H1 (cell line): Measurements from ENCODE around the gene R3HDM4. TPM values are rescaled to one million over a fixed set of nuclear protein-coding genes. Genes with fewer than 3 reads are reported as not detected.

Source experiments
- CTCF ChIA-PET: fragments of 300-600 bp; sonication (Branson Sonifier 250); formaldehyde crosslinking; loops from one replicate; lab custom pipeline; 2021; ENCODE audit not compliant: partially characterized antibody; lab: Charles Lee
- POLR2A ChIA-PET: fragments of 300-600 bp; sonication (Branson Sonifier 250); formaldehyde crosslinking; loops from one replicate; lab custom pipeline; 2021; ENCODE audit warnings: inconsistent platforms; ENCODE audit not compliant: partially characterized antibody; lab: Charles Lee
- DNase-seq, 2 experiments: peaks; one replicate each; pipeline versions ENCODE4 v3.0.0 to v3.0.0-alpha.2; 2010 to 2022; ENCODE audit warnings: low spot score in 2 of 2, low read depth in 1 of 2, mixed read lengths in 1 of 2
- FAIRE-seq: peaks from 2 replicates; lab custom pipeline; 2011; peaks lifted over from hg19 to GRCh38; lab: Jason Lieb, UNC
- H2AFZ ChIP-seq: 2 replicates; pipeline ENCODE4 v1.8.1; 2012; ENCODE audit warnings: low read length, inconsistent platforms
- H2AK5ac ChIP-seq: 2 replicates; pipeline ENCODE4 v1.6.1; 2013; ENCODE audit warnings: low read depth, low read length
- H2BK120ac ChIP-seq: replicated peaks from 2 replicates; pipeline ENCODE3; 2013; ENCODE audit warnings: low read depth, low read length, inconsistent platforms
- H2BK12ac ChIP-seq: 2 replicates; pipeline ENCODE4 v1.6.1; 2013; ENCODE audit warnings: low read depth, low read length
- H2BK15ac ChIP-seq: 2 replicates; pipeline ENCODE4 v1.6.1; 2013; ENCODE audit warnings: low read length
- H2BK20ac ChIP-seq: 2 replicates; pipeline ENCODE4 v1.6.1; 2013; ENCODE audit warnings: low read length
- H2BK5ac ChIP-seq: 2 replicates; pipeline ENCODE4 v1.6.1; 2013; ENCODE audit warnings: low read depth, low read length
- H3K14ac ChIP-seq: 2 replicates; pipeline ENCODE4 v1.6.1; 2013; ENCODE audit warnings: inconsistent platforms; ENCODE audit not compliant: insufficient read length
- H3K18ac ChIP-seq: 2 replicates; pipeline ENCODE4 v1.6.1; 2013; ENCODE audit warnings: low read length; ENCODE audit errors: extremely low read depth
- H3K23ac ChIP-seq: 2 replicates; pipeline ENCODE4 v1.6.1; 2013; ENCODE audit warnings: inconsistent platforms; ENCODE audit not compliant: insufficient read length
- H3K23me2 ChIP-seq: 2 replicates; pipeline ENCODE4 v1.6.1; 2013; ENCODE audit warnings: low read depth, low read length
- H3K27ac ChIP-seq: 2 replicates; pipeline ENCODE4 v1.6.1; 2011; ENCODE audit warnings: low read depth, low read length, inconsistent platforms
- H3K27me3 ChIP-seq, 4 experiments: replicated peaks in 1 of 4; 1 replicate in 1 of 4; 2 replicates in 3 of 4; pipeline versions ENCODE4 v1.6.1 to v1.8.1; 2011 to 2013; ENCODE audit warnings: low read length in 3 of 4, mild to moderate bottlenecking in 3 of 4, inconsistent platforms in 2 of 4, mixed read lengths in 2 of 4, moderate library complexity in 1 of 4; ENCODE audit not compliant: control insufficient read depth in 3 of 4, insufficient read depth in 3 of 4; ENCODE audit errors: extremely low read depth in 1 of 4
- H3K36me3 ChIP-seq, 4 experiments: 2 replicates each; pipeline versions ENCODE4 v1.6.1 to v1.8.1; 2011 to 2013; ENCODE audit warnings: mild to moderate bottlenecking in 4 of 4, low read length in 3 of 4, moderate library complexity in 2 of 4, control low read depth in 1 of 4, inconsistent platforms in 1 of 4; ENCODE audit not compliant: insufficient read depth in 4 of 4, control insufficient read depth in 2 of 4
- H3K4ac ChIP-seq: replicated peaks from 2 replicates; pipeline ENCODE3; 2013; ENCODE audit warnings: low read length, low read depth, mixed read lengths, inconsistent platforms; ENCODE audit not compliant: insufficient read length
- H3K4me1 ChIP-seq, 4 experiments: replicated peaks in 1 of 4; 1 replicate in 1 of 4; 2 replicates in 3 of 4; pipeline versions ENCODE4 v1.6.1 to v1.8.1; 2011 to 2013; ENCODE audit warnings: low read length in 3 of 4, inconsistent platforms in 2 of 4, mixed read lengths in 1 of 4; ENCODE audit not compliant: insufficient read depth in 4 of 4, control insufficient read depth in 3 of 4
- H3K4me2 ChIP-seq, 2 experiments: 2 replicates each; pipeline versions ENCODE4 v1.6.1 to v1.8.1; 2011 to 2013; ENCODE audit warnings: low read depth in 2 of 2, low read length in 2 of 2, control low read depth in 1 of 2, inconsistent platforms in 1 of 2, mild to moderate bottlenecking in 1 of 2; ENCODE audit not compliant: insufficient read depth in 1 of 2
- H3K4me3 ChIP-seq, 4 experiments: fragments of 200-600, 300-600 bp in 1 of 4; sonication (generic), shearing (Covaris generic), sonication (Bioruptor Twin) in 1 of 4; 2 replicates each; pipeline versions ENCODE4 v1.5.1 to v1.8.1; 2011 to 2016; ENCODE audit warnings: low read length in 4 of 4, low read depth in 3 of 4, control low read depth in 2 of 4, inconsistent platforms in 2 of 4, mild to moderate bottlenecking in 2 of 4, mixed read lengths in 1 of 4, moderate library complexity in 1 of 4; ENCODE audit not compliant: insufficient read depth in 2 of 4; ENCODE audit errors: extremely low read depth in 1 of 4
- H3K56ac ChIP-seq: replicated peaks from 2 replicates; pipeline ENCODE3; 2013; ENCODE audit warnings: low read depth, mild to moderate bottlenecking, mixed read lengths, low read length, inconsistent platforms; ENCODE audit not compliant: insufficient read length
- H3K79me1 ChIP-seq: 2 replicates; pipeline ENCODE4 v1.6.1; 2013; ENCODE audit warnings: low read depth, low read length, control low read depth
- H3K79me2 ChIP-seq, 2 experiments: 2 replicates each; pipeline versions ENCODE4 v1.6.1 to v1.8.1; 2012 to 2013; ENCODE audit warnings: low read length in 2 of 2, mild to moderate bottlenecking in 2 of 2, inconsistent platforms in 1 of 2; ENCODE audit not compliant: insufficient read depth in 2 of 2, control insufficient read depth in 1 of 2
- H3K9ac ChIP-seq, 4 experiments: replicated peaks in 1 of 4; 1 replicate in 1 of 4; 2 replicates in 3 of 4; pipeline versions ENCODE4 v1.6.1 to v1.8.1; 2011 to 2013; ENCODE audit warnings: low read depth in 3 of 4, low read length in 3 of 4, control low read depth in 2 of 4, mild to moderate bottlenecking in 2 of 4, moderate library complexity in 2 of 4, inconsistent platforms in 1 of 4; ENCODE audit errors: extremely low read depth in 1 of 4
- H3K9me3 ChIP-seq, 2 experiments: 2 replicates each; pipeline versions ENCODE4 v1.6.1 to v1.8.1; 2012 to 2013; ENCODE audit warnings: mild to moderate bottlenecking in 2 of 2, moderate library complexity in 2 of 2, control low read depth in 1 of 2, inconsistent platforms in 1 of 2, low read depth in 1 of 2, low read length in 1 of 2, mixed read lengths in 1 of 2; ENCODE audit not compliant: insufficient read depth in 2 of 2
- H4K20me1 ChIP-seq, 2 experiments: replicated peaks in 1 of 2; 2 replicates each; pipeline versions ENCODE3 to v1.8.1; 2011 to 2013; ENCODE audit warnings: inconsistent platforms in 2 of 2, low read length in 2 of 2, mild to moderate bottlenecking in 1 of 2; ENCODE audit not compliant: insufficient read depth in 2 of 2, control insufficient read depth in 1 of 2
- H4K5ac ChIP-seq: 2 replicates; pipeline ENCODE4 v1.6.1; 2013; ENCODE audit warnings: low read length, low read depth, mixed read lengths, inconsistent platforms; ENCODE audit not compliant: insufficient read length
- H4K8ac ChIP-seq: 2 replicates; pipeline ENCODE4 v1.8.0; 2013; ENCODE audit warnings: mild to moderate bottlenecking, moderate library complexity, low read length, inconsistent platforms; ENCODE audit not compliant: insufficient read depth; ENCODE audit errors: extremely low read depth
- H4K91ac ChIP-seq: replicated peaks from 2 replicates; pipeline ENCODE3; 2013; ENCODE audit warnings: low read length, mixed read lengths, inconsistent platforms; ENCODE audit not compliant: insufficient read length
- CTBP2 ChIP-seq: IDR thresholded peaks from 2 replicates; pipeline ENCODE4 v1.7.0; 2011; ENCODE audit warnings: borderline replicate concordance, mild to moderate bottlenecking, moderate library complexity, mixed read lengths, low read length; ENCODE audit not compliant: insufficient read depth, insufficient read length
- GABPA ChIP-seq: IDR thresholded peaks from 2 replicates; pipeline ENCODE4 v1.6.1; 2011; ENCODE audit warnings: mild to moderate bottlenecking, low read length, moderate library complexity, borderline replicate concordance; ENCODE audit not compliant: insufficient read depth
- SP1 ChIP-seq: IDR thresholded peaks from 2 replicates; pipeline ENCODE4 v1.6.1; 2011; ENCODE audit warnings: low read depth, low read length
- YY1 ChIP-seq: IDR thresholded peaks from 2 replicates; pipeline ENCODE4 v1.6.1; 2011; ENCODE audit warnings: low read depth, mild to moderate bottlenecking, low read length
- WGBS, 2 experiments: shearing (Covaris generic) in 1 of 2; methylation state at CpG; one replicate each; pipeline versions ENCODE4 v1.1.6 to v1.1.7; 2013 to 2015; ENCODE audit warnings: low lambda C conversion rate in 2 of 2, mixed read lengths in 2 of 2, inconsistent platforms in 1 of 2, low coverage in 1 of 2, missing lambda C conversion rate in 1 of 2; ENCODE audit not compliant: insufficient replicate concordance in 2 of 2, insufficient coverage in 1 of 2, insufficient read length in 1 of 2; ENCODE audit errors: extremely low coverage in 1 of 2, missing lambda C conversion rate in 1 of 2; 5-methylcytosine and 5-hydroxymethylcytosine counted together
- polyA plus RNA-seq, 7 experiments: library from polyadenylated mRNA; depleted of rRNA in 3 of 7; stranded (reverse) in 5 of 7; unstranded in 2 of 7; fragments of >200 nt in 5 of 7; fragments of 200-250 nt in 2 of 7; gene quantifications; 1 replicate in 5 of 7; 2 replicates in 1 of 7; 4 replicates in 1 of 7; pipeline versions ENCODE4 v1.2.1 to v1.2.3, GENCODE V29; 2011 to 2013; ENCODE audit warnings: missing spikeins in 2 of 7, mixed read lengths in 2 of 7
- total RNA-seq: library from RNA; stranded (reverse); fragmentation: NEBNext Ultra II Directional; extraction: Animal tissue kit (Norgen Biotek cat#: 25700); gene quantifications from 2 replicates; pipeline ENCODE4 v1.2.1, GENCODE V29; 2021
- TF ChIP-seq, protein P1 (sequence below): IDR thresholded peaks from 2 replicates; pipeline ENCODE4 v1.6.1; 2012; ENCODE audit warnings: inconsistent platforms
- TF ChIP-seq, protein P2 (sequence below): IDR thresholded peaks from 2 replicates; pipeline ENCODE4 v1.6.1; 2011; ENCODE audit warnings: low read length, improper control_type of control experiment
- TF ChIP-seq, protein P3 (sequence below): IDR thresholded peaks from 2 replicates; pipeline ENCODE4 v1.6.1; 2012; ENCODE audit warnings: low read length, inconsistent platforms

Gene R3HDM4
- total and polyA plus RNA-seq, 2 of the 8 experiments (the other 6 are each of a cell fraction or from before 2014, with no cell fraction given): 76.8 to 102 TPM

DNA sequence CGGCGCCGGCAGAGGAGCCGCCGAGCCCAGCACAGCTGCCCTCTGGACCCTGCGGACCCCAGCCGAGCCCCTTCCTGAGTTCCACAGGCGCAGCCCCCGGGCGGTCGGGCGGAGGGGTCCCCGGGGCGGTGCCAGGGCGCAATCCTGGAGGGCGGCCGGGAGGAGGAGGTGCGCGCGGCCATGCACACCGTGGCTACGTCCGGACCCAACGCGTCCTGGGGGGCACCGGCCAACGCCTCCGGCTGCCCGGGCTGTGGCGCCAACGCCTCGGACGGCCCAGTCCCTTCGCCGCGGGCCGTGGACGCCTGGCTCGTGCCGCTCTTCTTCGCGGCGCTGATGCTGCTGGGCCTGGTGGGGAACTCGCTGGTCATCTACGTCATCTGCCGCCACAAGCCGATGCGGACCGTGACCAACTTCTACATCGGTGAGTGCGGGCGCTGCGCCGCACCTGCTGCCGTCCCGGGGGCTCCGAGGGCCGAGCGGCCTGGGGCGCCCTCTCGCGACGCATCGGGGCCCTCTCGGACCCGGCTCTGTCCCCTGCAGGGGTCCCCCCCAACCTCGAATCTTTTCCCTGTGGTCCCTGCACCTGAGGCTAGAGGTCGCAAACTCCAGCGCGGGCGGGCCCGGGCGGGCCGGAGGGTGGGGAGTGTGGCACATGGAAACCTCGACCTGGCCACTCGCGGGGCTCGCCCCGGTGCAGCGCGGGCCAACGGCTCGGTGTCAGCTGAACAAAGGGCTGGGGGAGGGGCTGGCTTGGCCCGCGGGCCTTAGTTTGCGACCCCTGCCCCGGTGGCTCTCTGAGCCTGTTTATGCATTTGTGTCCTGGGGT is 4.5 kb upstream of the R3HDM4 start, which contains the start of gene KISS1R:
TSS of gene KISS1R (plus strand) at position 11 of the 829 bp plus-strand sequence. CDS start at position 181, 170 bp downstream.
- FAIRE-seq (no peak), DNase-seq (peak in 1 of 2 experiments; percentile 91)
- WGBS, 2 experiments: 1% methylated on average over 52 of the region's 87 CpGs; no CpG with 5 or more reads in 1 of the 2 experiments
- peak within 1 kb of the TSS in 1 of 4 experiments; percentile 68; a peak in 2 of 7 replicates for H3K9ac ChIP-seq
- peak within 1 kb of the TSS; percentile 51 for H4K8ac ChIP-seq
- H2BK15ac ChIP-seq: no peak within 1 kb of the TSS
- POLR2A ChIA-PET: interaction anchor here (2.2 kb wide), 1 partner anchor 54 kb away, joined by 10 read pairs; no protein-coding TSS in a partner anchor
- peaks cover 0 to 6% of the 10 kb centered on the region in 2 experiments for H4K20me1 ChIP-seq
- H3K79me2 ChIP-seq: no peaks in the 10 kb centered on the region
- H3K23me2 ChIP-seq: peaks cover 25% of the 10 kb centered on the region; the same call in 1 of the 2 replicates
- peak within 1 kb of the TSS; percentile 30 to 97 for H3K4me2 ChIP-seq
- peak within 1 kb of the TSS; percentile 60 for H3K18ac ChIP-seq
- H4K5ac ChIP-seq: no peak within 1 kb of the TSS
- peak within 1 kb of the TSS; percentile 14 for H3K4ac ChIP-seq
- H2AK5ac ChIP-seq: no peak within 1 kb of the TSS
- H3K36me3 ChIP-seq: peaks cover 0 to 5% (median 0%) of the 10 kb centered on the region in 4 experiments; a peak in 1 of 8 replicates
- H2BK20ac ChIP-seq: no peak within 1 kb of the TSS
- peak within 1 kb of the TSS; percentile 34 to 76 (median 54) for H3K4me3 ChIP-seq
- H2AFZ ChIP-seq: peak within 1 kb of the TSS; percentile 42; the same call in 1 of the 2 replicates
- no peak within 1 kb of the TSS for H2BK12ac ChIP-seq
- H2BK5ac ChIP-seq: no peak within 1 kb of the TSS; the same call in 1 of the 2 replicates
- H3K79me1 ChIP-seq: no peaks in the 10 kb centered on the region
- CTCF ChIA-PET: interaction anchor here (0.6 to 1.1 kb wide), 10 partner anchors 14 to 199 kb away, joined by 3 to 5 read pairs (median 3); partner anchors contain the start of gene WDR18
- H3K9me3 ChIP-seq: no peaks in the 10 kb centered on the region
- no peak within 1 kb of the TSS for H4K91ac ChIP-seq
- peaks cover 32 to 44% (median 38%) of the 10 kb centered on the region in 4 experiments for H3K27me3 ChIP-seq
- H3K23ac ChIP-seq: no peak within 1 kb of the TSS
- no peak within 1 kb of the TSS for H3K14ac ChIP-seq
- H3K4me1 ChIP-seq: peaks cover 0 to 22% (median 11%) of the 10 kb centered on the region in 4 experiments; a peak in 5 of 7 replicates
- no peak within 1 kb of the TSS for H2BK120ac ChIP-seq
- H3K56ac ChIP-seq: no peak within 1 kb of the TSS
- H3K27ac ChIP-seq: no peak within 1 kb of the TSS
- TF ChIP-seq, protein P1, sequence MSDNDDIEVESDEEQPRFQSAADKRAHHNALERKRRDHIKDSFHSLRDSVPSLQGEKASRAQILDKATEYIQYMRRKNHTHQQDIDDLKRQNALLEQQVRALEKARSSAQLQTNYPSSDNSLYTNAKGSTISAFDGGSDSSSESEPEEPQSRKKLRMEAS: peak; percentile 55; the same call in 1 of the 2 replicates
- peak; percentile 51; the same call in 1 of the 2 replicates for TF ChIP-seq YY1
- TF ChIP-seq SP1: no peak
- TF ChIP-seq, protein P2, sequence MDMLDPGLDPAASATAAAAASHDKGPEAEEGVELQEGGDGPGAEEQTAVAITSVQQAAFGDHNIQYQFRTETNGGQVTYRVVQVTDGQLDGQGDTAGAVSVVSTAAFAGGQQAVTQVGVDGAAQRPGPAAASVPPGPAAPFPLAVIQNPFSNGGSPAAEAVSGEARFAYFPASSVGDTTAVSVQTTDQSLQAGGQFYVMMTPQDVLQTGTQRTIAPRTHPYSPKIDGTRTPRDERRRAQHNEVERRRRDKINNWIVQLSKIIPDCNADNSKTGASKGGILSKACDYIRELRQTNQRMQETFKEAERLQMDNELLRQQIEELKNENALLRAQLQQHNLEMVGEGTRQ: 0 out of 2 replicates have a peak, but pooled peaks have one; percentile 3
- TF ChIP-seq, protein P3, sequence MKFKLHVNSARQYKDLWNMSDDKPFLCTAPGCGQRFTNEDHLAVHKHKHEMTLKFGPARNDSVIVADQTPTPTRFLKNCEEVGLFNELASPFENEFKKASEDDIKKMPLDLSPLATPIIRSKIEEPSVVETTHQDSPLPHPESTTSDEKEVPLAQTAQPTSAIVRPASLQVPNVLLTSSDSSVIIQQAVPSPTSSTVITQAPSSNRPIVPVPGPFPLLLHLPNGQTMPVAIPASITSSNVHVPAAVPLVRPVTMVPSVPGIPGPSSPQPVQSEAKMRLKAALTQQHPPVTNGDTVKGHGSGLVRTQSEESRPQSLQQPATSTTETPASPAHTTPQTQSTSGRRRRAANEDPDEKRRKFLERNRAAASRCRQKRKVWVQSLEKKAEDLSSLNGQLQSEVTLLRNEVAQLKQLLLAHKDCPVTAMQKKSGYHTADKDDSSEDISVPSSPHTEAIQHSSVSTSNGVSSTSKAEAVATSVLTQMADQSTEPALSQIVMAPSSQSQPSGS: no peak; the same call in 1 of the 2 replicates
- TF ChIP-seq GABPA: peak; percentile 75
- TF ChIP-seq CTBP2: no peak
